Nephron progenitor cell (in vitro differentiated cells): ENCODE measurements around the gene PIK3C2G.

Experiments used
- DNase-seq: peaks from one replicate; pipeline ENCODE4 v3.0.0; 2021
- H3K27ac Mint-ChIP-seq: 2 replicates; pipeline ENCODE4 v1.8.0; 2021; ENCODE audit warnings: mild to moderate bottlenecking, moderate library complexity, mixed read lengths
- H3K27me3 Mint-ChIP-seq: 2 replicates; pipeline ENCODE4 v1.8.0; 2021; ENCODE audit warnings: mild to moderate bottlenecking, low read depth, mixed read lengths; ENCODE audit not compliant: poor library complexity
- H3K36me3 Mint-ChIP-seq: 2 replicates; pipeline ENCODE4 v1.8.0; 2021; ENCODE audit warnings: low read depth, mixed read lengths
- H3K4me1 Mint-ChIP-seq: 2 replicates; pipeline ENCODE4 v1.8.0; 2021; ENCODE audit warnings: mixed read lengths
- H3K4me3 Mint-ChIP-seq: 2 replicates; pipeline ENCODE4 v1.8.0; 2021; ENCODE audit warnings: mild to moderate bottlenecking, moderate library complexity, mixed read lengths
- H3K9me3 Mint-ChIP-seq: 2 replicates; pipeline ENCODE4 v1.8.0; 2021; ENCODE audit warnings: mild to moderate bottlenecking, moderate library complexity, mixed read lengths
- CTCF ChIP-seq: fragments of 200-600 bp; sonication (generic); IDR thresholded peaks from 2 replicates; pipeline ENCODE4 v1.5.0; 2021; ENCODE audit warnings: antibody characterized with exemption

The PIK3C2G gene

GRCh38 chr12:18424857-18425256, 163.5 kb downstream of the PIK3C2G start:
- TF ChIP-seq CTCF: no peak
- peaks cover 3% of the 10 kb centered on the region for H3K27me3 Mint-ChIP-seq
- no peaks in the 10 kb centered on the region for H3K9me3 Mint-ChIP-seq
- no peaks in the 10 kb centered on the region for H3K36me3 Mint-ChIP-seq
- no peak overlapping the region for H3K4me3 Mint-ChIP-seq
- H3K4me1 Mint-ChIP-seq: no peaks in the 10 kb centered on the region
- H3K27ac Mint-ChIP-seq: no peak overlapping the region
- no peak for DNase-seq

- Mint-ChIP-seq H3K4me3 (no peak overlapping the region), H3K9me3 (no peaks in the 10 kb centered on the region), H3K4me1 (peaks cover 5% of the 10 kb centered on the region), H3K36me3 (no peaks in the 10 kb centered on the region), H3K27me3 (peaks cover 3% of the 10 kb centered on the region), H3K27ac (no peak overlapping the region)
- TF ChIP-seq CTCF: no peak
- DNase-seq: no peak
Observed at GRCh38 chr12:18427520-18427919, 166.2 kb downstream of the PIK3C2G start.

GRCh38 chr12:18428416-18428815, 167.1 kb downstream of the PIK3C2G start:
- H3K27ac Mint-ChIP-seq: no peak overlapping the region
- H3K27me3 Mint-ChIP-seq: peaks cover 3% of the 10 kb centered on the region
- H3K4me3 Mint-ChIP-seq: no peak overlapping the region
- no peaks in the 10 kb centered on the region for H3K9me3 Mint-ChIP-seq
- no peak for DNase-seq
- H3K4me1 Mint-ChIP-seq: peaks cover 5% of the 10 kb centered on the region
- H3K36me3 Mint-ChIP-seq: no peaks in the 10 kb centered on the region
- no peak for TF ChIP-seq CTCF

GRCh38 chr12:18429366-18429765, 168.0 kb downstream of the PIK3C2G start:
- peaks cover 3% of the 10 kb centered on the region for H3K27me3 Mint-ChIP-seq
- H3K27ac Mint-ChIP-seq: no peak overlapping the region
- no peak overlapping the region for H3K4me3 Mint-ChIP-seq
- H3K9me3 Mint-ChIP-seq: no peaks in the 10 kb centered on the region
- H3K4me1 Mint-ChIP-seq: peaks cover 5% of the 10 kb centered on the region
- TF ChIP-seq CTCF: no peak
- no peaks in the 10 kb centered on the region for H3K36me3 Mint-ChIP-seq
- no peak for DNase-seq

GRCh38 chr12:18430425-18431048, 169.2 kb downstream of the PIK3C2G start:
- DNase-seq: peak; percentile 56
- H3K9me3 Mint-ChIP-seq: no peaks in the 10 kb centered on the region
- no peaks in the 10 kb centered on the region for H3K36me3 Mint-ChIP-seq
- H3K27ac Mint-ChIP-seq: no peak overlapping the region
- H3K4me1 Mint-ChIP-seq: peaks cover 5% of the 10 kb centered on the region
- no peak overlapping the region for H3K4me3 Mint-ChIP-seq
- peaks cover 3% of the 10 kb centered on the region for H3K27me3 Mint-ChIP-seq
- TF ChIP-seq CTCF: peak; percentile 85

GRCh38 chr12:18431771-18432170, 170.5 kb downstream of the PIK3C2G start:
- Mint-ChIP-seq H3K4me3 (no peak overlapping the region), H3K27me3 (peaks cover 3% of the 10 kb centered on the region), H3K4me1 (peaks cover 5% of the 10 kb centered on the region), H3K27ac (no peak overlapping the region), H3K36me3 (no peaks in the 10 kb centered on the region), H3K9me3 (no peaks in the 10 kb centered on the region)
- TF ChIP-seq CTCF: no peak
- DNase-seq: no peak
